ENCODE results near the gene PLOD1.
A peak's percentile ranks its signal among the peaks of the same experiment; 100 is the strongest.

PLOD1 gene

GRCh38 chr1:11940260-11940921, 5.9 kb downstream of the PLOD1 start:
- DNase-seq, result no peak

- no peak for DNase-seq
Observed at GRCh38 chr1:11942280-11942679, 7.8 kb downstream of the PLOD1 start.

GRCh38 chr1:11943619-11944018, 9.1 kb downstream of the PLOD1 start:
- DNase-seq, result no peak

- DNase-seq, result no peak
Observed at GRCh38 chr1:11944358-11944931, 9.9 kb downstream of the PLOD1 start.

- DNase-seq, result no peak
Observed at GRCh38 chr1:11946647-11947046, 12.1 kb downstream of the PLOD1 start.

GRCh38 chr1:11948822-11949458, 14.4 kb downstream of the PLOD1 start:
- no peak for DNase-seq

GRCh38 chr1:11951901-11952300, 17.4 kb downstream of the PLOD1 start:
- DNase-seq, result peak; percentile 24

- no peak for DNase-seq
Observed at GRCh38 chr1:11952455-11953109, 18.1 kb downstream of the PLOD1 start.

- no peak for DNase-seq
Observed at GRCh38 chr1:11955221-11955620, 20.7 kb downstream of the PLOD1 start.

GRCh38 chr1:11957398-11957797, 22.9 kb downstream of the PLOD1 start:
- DNase-seq, result no peak

GRCh38 chr1:11957897-11958296, 23.4 kb downstream of the PLOD1 start:
- DNase-seq, result no peak

GRCh38 chr1:11960276-11960675, 25.8 kb downstream of the PLOD1 start:
- DNase-seq, result no peak

- DNase-seq, result no peak
Observed at GRCh38 chr1:11960715-11961114, 26.2 kb downstream of the PLOD1 start.

- no peak for DNase-seq
Observed at GRCh38 chr1:11961230-11961629, 26.7 kb downstream of the PLOD1 start.

- DNase-seq, result no peak
Observed at GRCh38 chr1:11963622-11964021, 29.1 kb downstream of the PLOD1 start.

GRCh38 chr1:11964656-11965055, 30.1 kb downstream of the PLOD1 start:
- no peak for DNase-seq

- peak; percentile 77 for DNase-seq
Observed at GRCh38 chr1:11967028-11967547, 32.6 kb downstream of the PLOD1 start.

GRCh38 chr1:11970441-11971185, 36.1 kb downstream of the PLOD1 start:
- DNase-seq, result no peak

GRCh38 chr1:11977625-11978024, 43.1 kb downstream of the PLOD1 start:
- no peak for DNase-seq

- DNase-seq, result no peak
Observed at GRCh38 chr1:11978301-11978700, 43.8 kb downstream of the PLOD1 start.

GRCh38 chr1:11979028-11979850, 44.7 kb downstream of the PLOD1 start:
- no peak for DNase-seq

All from NCI-H524 treated with DMSO at 0.1 percent for 48 hours (cell line).